ENCODE measurements around the gene C11orf87.

Gene C11orf87

DNA sequence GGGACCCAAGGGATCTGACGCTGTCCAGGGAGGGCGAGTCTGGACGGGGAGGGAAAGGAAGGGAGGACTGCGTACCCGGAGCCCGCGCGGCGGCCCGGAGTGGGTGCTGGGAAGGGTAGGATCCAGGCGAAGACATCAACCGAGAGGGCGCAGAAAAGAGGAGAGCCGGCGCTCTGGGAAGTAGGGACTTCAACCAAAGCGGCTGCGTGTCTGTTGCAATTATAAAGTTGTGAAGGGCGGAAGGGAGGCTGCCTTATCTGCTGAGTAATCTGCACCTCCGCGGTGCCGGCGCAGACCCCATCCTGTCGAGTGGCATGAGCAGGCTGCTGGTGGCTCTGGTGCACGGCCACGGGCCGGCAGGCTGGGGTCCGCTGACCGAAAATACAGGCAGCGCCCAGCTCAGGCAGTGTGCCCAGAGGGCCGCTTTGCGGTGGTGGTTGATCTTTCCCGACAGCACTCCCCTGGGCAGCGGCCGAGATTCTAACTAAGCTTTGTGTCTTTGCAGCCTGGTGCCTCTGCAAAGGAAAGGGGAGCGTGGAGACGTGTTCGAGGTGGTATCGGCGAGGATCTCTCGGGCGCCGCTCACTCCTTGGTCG lies 978 bp downstream of the C11orf87 start:
- Histone ChIP-seq H3K79me2 (ENCODE audit: insufficient read depth, low read depth) (no peaks in the 10 kb centered on the region), H4K20me1 (ENCODE audit: insufficient read depth) (no peaks in the 10 kb centered on the region), H3K27me3 (ENCODE audit: insufficient read depth, low read depth) (no peaks in the 10 kb centered on the region), H3K36me3 (ENCODE audit: insufficient read depth) (no peaks in the 10 kb centered on the region), H3K9ac (no peak overlapping the region), H3K27ac (no peak overlapping the region), H3K4me2 (no peak overlapping the region), H3K4me3 (IDR thresholded peaks at IDR 0.05; ENCODE audit: insufficient read depth, low read depth, low read length) (no peak overlapping the region), H3K4me1 (ENCODE audit: low read depth, poor library complexity, severe bottlenecking) (no peaks in the 10 kb centered on the region), H2AFZ (ENCODE audit: low read depth) (no peak overlapping the region)
- TF ChIP-seq, protein P1, sequence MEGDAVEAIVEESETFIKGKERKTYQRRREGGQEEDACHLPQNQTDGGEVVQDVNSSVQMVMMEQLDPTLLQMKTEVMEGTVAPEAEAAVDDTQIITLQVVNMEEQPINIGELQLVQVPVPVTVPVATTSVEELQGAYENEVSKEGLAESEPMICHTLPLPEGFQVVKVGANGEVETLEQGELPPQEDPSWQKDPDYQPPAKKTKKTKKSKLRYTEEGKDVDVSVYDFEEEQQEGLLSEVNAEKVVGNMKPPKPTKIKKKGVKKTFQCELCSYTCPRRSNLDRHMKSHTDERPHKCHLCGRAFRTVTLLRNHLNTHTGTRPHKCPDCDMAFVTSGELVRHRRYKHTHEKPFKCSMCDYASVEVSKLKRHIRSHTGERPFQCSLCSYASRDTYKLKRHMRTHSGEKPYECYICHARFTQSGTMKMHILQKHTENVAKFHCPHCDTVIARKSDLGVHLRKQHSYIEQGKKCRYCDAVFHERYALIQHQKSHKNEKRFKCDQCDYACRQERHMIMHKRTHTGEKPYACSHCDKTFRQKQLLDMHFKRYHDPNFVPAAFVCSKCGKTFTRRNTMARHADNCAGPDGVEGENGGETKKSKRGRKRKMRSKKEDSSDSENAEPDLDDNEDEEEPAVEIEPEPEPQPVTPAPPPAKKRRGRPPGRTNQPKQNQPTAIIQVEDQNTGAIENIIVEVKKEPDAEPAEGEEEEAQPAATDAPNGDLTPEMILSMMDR (conservative IDR thresholded peaks at IDR 0.05; ENCODE audit: low read depth, low read length): no peak

GRCh38 chr11:109423466-109424190 lies 1.6 kb downstream of the C11orf87 start:
- Histone ChIP-seq H3K79me2 (ENCODE audit: insufficient read depth, low read depth) (no peaks in the 10 kb centered on the region), H3K9ac (no peak overlapping the region), H3K4me1 (ENCODE audit: low read depth, poor library complexity, severe bottlenecking) (no peaks in the 10 kb centered on the region), H4K20me1 (ENCODE audit: insufficient read depth) (no peaks in the 10 kb centered on the region), H3K4me3 (IDR thresholded peaks at IDR 0.05; ENCODE audit: insufficient read depth, low read depth, low read length) (no peak overlapping the region), H3K27ac (no peak overlapping the region), H2AFZ (ENCODE audit: low read depth) (no peak overlapping the region), H3K36me3 (ENCODE audit: insufficient read depth) (no peaks in the 10 kb centered on the region), H3K27me3 (ENCODE audit: insufficient read depth, low read depth) (no peaks in the 10 kb centered on the region), H3K4me2 (no peak overlapping the region)
- TF ChIP-seq, protein P1 (conservative IDR thresholded peaks at IDR 0.05; ENCODE audit: low read depth, low read length): no peak

DNA sequence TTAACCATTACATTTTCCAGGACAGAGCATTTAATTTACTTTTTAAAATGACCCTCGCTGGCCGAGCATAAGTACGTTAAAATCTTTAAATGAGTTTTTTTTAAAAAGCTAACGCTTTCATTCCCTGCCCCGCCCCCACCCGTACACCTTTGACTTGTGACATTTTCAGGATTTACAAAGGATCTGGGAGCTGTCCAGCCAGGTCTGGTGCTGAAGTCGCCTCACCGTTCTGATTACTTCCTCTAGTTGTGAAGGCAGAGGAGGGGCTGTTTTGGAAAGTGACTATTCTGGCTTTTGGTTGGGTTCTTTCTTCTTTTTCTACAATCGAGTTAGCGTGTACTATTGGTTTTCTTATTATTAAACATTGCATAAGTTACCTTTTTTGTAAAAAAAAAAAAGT lies 2.9 kb downstream of the C11orf87 start:
- H2AFZ ChIP-seq (ENCODE audit: low read depth): no peak overlapping the region
- H3K36me3 ChIP-seq (ENCODE audit: insufficient read depth): no peaks in the 10 kb centered on the region
- H3K79me2 ChIP-seq (ENCODE audit: insufficient read depth, low read depth): no peaks in the 10 kb centered on the region
- no peaks in the 10 kb centered on the region for H3K4me1 ChIP-seq (ENCODE audit: low read depth, poor library complexity, severe bottlenecking)
- no peak overlapping the region for H3K9ac ChIP-seq
- no peak overlapping the region for H3K27ac ChIP-seq
- no peaks in the 10 kb centered on the region for H3K27me3 ChIP-seq (ENCODE audit: insufficient read depth, low read depth)
- TF ChIP-seq, protein P1 (conservative IDR thresholded peaks at IDR 0.05; ENCODE audit: low read depth, low read length): no peak
- H3K4me2 ChIP-seq: no peak overlapping the region
- H3K4me3 ChIP-seq (IDR thresholded peaks at IDR 0.05; ENCODE audit: insufficient read depth, low read depth, low read length): no peak overlapping the region
- H4K20me1 ChIP-seq (ENCODE audit: insufficient read depth): no peaks in the 10 kb centered on the region

GRCh38 chr11:109425554-109425953 lies 3.6 kb downstream of the C11orf87 start:
- H3K27me3 ChIP-seq (ENCODE audit: insufficient read depth, low read depth): no peaks in the 10 kb centered on the region
- H3K36me3 ChIP-seq (ENCODE audit: insufficient read depth): no peaks in the 10 kb centered on the region
- H3K27ac ChIP-seq: no peak overlapping the region
- H4K20me1 ChIP-seq (ENCODE audit: insufficient read depth): no peaks in the 10 kb centered on the region
- no peak overlapping the region for H3K4me2 ChIP-seq
- H3K4me1 ChIP-seq (ENCODE audit: low read depth, poor library complexity, severe bottlenecking): no peaks in the 10 kb centered on the region
- no peak overlapping the region for H3K4me3 ChIP-seq (IDR thresholded peaks at IDR 0.05; ENCODE audit: insufficient read depth, low read depth, low read length)
- H3K79me2 ChIP-seq (ENCODE audit: insufficient read depth, low read depth): no peaks in the 10 kb centered on the region
- TF ChIP-seq, protein P1 (conservative IDR thresholded peaks at IDR 0.05; ENCODE audit: low read depth, low read length): no peak
- no peak overlapping the region for H2AFZ ChIP-seq (ENCODE audit: low read depth)
- H3K9ac ChIP-seq: no peak overlapping the region

Data from KMS-11 (cell line).